ENCODE results near the gene ATP2C2. TPM values are rescaled to one million over a fixed set of nuclear protein-coding genes. Genes with fewer than 3 reads are reported as not detected.

The ATP2C2 gene, protein sequence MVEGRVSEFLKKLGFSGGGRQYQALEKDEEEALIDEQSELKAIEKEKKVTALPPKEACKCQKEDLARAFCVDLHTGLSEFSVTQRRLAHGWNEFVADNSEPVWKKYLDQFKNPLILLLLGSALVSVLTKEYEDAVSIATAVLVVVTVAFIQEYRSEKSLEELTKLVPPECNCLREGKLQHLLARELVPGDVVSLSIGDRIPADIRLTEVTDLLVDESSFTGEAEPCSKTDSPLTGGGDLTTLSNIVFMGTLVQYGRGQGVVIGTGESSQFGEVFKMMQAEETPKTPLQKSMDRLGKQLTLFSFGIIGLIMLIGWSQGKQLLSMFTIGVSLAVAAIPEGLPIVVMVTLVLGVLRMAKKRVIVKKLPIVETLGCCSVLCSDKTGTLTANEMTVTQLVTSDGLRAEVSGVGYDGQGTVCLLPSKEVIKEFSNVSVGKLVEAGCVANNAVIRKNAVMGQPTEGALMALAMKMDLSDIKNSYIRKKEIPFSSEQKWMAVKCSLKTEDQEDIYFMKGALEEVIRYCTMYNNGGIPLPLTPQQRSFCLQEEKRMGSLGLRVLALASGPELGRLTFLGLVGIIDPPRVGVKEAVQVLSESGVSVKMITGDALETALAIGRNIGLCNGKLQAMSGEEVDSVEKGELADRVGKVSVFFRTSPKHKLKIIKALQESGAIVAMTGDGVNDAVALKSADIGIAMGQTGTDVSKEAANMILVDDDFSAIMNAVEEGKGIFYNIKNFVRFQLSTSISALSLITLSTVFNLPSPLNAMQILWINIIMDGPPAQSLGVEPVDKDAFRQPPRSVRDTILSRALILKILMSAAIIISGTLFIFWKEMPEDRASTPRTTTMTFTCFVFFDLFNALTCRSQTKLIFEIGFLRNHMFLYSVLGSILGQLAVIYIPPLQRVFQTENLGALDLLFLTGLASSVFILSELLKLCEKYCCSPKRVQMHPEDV
- total RNA-seq: not detected

DNA sequence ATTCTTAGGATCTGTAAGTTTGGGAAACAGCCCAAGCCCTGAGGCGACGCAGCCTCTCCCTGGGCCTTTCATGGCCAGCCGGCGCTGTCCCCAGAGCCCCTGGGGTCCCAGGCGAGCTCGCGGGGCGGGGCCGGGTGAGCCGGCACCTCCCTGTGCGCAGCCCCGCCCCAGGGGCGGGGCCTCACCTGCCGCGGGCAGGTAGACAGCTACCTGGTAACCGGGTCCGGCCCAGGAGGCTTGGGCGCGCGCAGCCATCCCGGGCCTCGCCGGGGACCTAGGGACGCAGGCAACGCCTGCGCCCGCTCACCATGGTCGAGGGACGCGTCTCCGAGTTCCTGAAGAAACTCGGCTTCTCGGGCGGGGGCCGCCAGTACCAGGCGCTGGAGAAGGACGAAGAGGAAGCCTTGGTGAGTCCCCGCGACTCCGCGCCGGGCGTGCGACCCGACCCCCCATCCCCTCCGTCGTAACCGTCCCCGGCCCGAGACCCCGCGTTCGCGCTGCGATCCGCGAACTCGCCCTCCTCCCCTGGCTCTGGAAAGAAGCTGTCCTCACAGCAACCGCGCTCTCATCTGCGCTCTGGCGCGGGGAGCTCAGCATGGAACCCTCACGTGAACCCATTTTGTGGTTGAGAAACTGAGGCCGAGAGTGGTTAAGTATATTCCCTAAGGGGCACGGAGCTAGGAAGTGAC lies at the start of gene ATP2C2:
Gene ATP2C2 (plus strand): TSS at position 231 of the 689 bp plus-strand sequence. CDS start 78 bp downstream, at position 309.
- peaks cover 45% of the 10 kb centered on the region for H3K27me3 Mint-ChIP-seq
- no peaks in the 10 kb centered on the region for H3K36me3 Mint-ChIP-seq (ENCODE audit: low read depth)
- ATAC-seq (replicated peaks): no peak
- no peaks in the 10 kb centered on the region for H3K4me1 Mint-ChIP-seq
- no peaks in the 10 kb centered on the region for H3K9me3 Mint-ChIP-seq
- no peak within 1 kb of the TSS for H3K4me3 Mint-ChIP-seq
- H3K27ac Mint-ChIP-seq: no peak within 1 kb of the TSS

DNA sequence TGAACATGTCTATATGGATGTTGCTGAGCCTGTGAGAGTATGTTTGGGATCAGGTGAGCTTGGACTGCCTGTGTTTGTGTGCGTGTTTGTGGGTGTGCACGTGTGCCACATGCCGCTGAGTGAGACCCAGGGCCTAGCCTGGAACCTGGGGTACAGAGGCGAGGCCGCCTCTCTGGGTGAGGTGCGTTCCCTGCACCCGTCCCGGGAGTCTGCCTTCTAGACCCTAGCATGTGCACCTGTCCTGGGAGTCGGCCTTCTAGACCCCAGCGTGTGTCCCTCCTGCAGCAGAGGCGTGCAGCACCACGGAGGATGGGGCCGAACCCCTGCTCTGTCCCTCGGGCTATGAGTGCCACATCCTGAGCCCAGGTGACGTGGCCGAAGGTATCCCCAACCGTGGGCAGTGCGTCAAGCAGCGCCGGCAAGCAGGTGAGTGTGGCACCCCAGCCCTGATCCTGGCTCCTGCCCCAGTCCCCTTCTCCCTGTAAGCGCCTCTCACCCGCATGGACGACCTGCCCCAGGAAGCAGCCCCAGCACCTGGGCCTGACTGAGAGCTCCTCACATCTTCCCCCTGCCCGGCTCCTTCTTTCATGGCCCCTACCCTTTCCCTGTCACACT lies 49.1 kb upstream of the ATP2C2 start:
- no peak for ATAC-seq (replicated peaks)
- H3K9me3 Mint-ChIP-seq: no peaks in the 10 kb centered on the region
- peaks cover 12% of the 10 kb centered on the region for H3K27me3 Mint-ChIP-seq
- H3K36me3 Mint-ChIP-seq (ENCODE audit: low read depth): no peaks in the 10 kb centered on the region
- H3K4me1 Mint-ChIP-seq: no peaks in the 10 kb centered on the region
- H3K4me3 Mint-ChIP-seq: no peak overlapping the region
- H3K27ac Mint-ChIP-seq: no peak overlapping the region

DNA sequence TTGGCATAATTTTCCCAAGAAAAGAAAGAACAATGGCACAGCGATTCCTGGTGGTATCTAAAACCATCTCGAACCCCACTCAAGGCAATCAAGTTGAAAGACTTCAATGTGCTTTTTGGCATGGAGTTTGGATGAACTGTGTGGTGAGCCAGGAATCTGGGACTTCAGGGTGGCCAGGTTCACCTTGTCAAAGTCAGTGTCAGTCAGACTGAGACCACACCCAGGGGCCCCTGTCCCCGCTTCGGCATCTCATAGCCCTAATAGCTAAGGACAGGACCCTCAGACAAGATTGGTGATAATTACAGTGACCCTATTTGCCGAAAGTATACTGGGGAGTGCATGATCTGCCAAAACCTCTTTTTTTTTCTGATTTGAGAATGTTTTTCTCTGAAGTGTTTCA lies 47.8 kb upstream of the ATP2C2 start:
- Mint-ChIP-seq H3K27ac (no peak overlapping the region), H3K36me3 (ENCODE audit: low read depth) (no peaks in the 10 kb centered on the region), H3K4me1 (no peaks in the 10 kb centered on the region), H3K9me3 (no peaks in the 10 kb centered on the region), H3K27me3 (peaks cover 6% of the 10 kb centered on the region), H3K4me3 (no peak overlapping the region)
- no peak for ATAC-seq (replicated peaks)

DNA sequence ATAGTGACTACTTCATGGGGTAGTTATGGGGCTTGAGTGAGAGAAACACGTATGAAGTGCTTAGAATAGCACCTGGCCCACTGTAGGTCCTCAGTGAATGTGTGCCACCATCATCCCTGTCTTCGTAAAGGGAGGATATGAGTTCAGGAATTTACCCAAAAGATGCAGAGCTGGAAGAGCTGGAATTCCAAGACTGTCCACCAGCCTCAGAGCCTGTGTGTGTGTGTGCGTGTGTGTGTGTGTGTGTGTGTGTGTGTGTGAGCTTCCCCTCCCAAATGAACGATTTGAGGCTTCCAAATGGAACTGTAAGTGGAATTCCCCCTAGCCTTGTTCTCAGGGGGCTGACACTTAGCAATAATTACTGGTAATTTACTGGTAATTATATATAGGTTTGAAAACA lies 46.4 kb upstream of the ATP2C2 start:
- Mint-ChIP-seq H3K36me3 (ENCODE audit: low read depth) (no peaks in the 10 kb centered on the region), H3K27ac (no peak overlapping the region), H3K27me3 (peaks cover 3% of the 10 kb centered on the region), H3K4me1 (no peaks in the 10 kb centered on the region), H3K9me3 (no peaks in the 10 kb centered on the region), H3K4me3 (no peak overlapping the region)
- no peak for ATAC-seq (replicated peaks)

DNA sequence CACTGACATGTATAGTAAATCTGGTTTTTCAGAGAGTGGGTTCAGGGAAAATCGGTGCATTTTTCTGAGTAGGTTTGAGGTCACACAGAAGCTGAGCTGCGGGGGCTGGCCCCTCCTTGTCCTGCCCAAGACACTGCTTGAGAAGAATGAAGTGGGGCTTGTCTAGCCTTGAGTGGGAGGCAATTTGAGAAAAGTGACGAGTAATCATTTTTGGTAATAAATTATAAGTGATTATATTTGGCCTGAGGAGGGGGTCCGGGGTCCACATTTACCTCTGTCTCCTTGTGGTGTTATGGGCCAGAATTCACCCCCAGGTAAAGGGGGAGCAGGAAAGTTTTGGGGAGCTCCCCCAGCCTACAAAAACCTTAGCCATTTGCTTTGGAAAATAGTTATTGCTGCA lies 45.6 kb upstream of the ATP2C2 start:
- H3K27me3 Mint-ChIP-seq: peaks cover 3% of the 10 kb centered on the region
- H3K27ac Mint-ChIP-seq: no peak overlapping the region
- ATAC-seq (replicated peaks): no peak
- H3K9me3 Mint-ChIP-seq: no peaks in the 10 kb centered on the region
- no peaks in the 10 kb centered on the region for H3K36me3 Mint-ChIP-seq (ENCODE audit: low read depth)
- no peak overlapping the region for H3K4me3 Mint-ChIP-seq
- H3K4me1 Mint-ChIP-seq: no peaks in the 10 kb centered on the region

DNA sequence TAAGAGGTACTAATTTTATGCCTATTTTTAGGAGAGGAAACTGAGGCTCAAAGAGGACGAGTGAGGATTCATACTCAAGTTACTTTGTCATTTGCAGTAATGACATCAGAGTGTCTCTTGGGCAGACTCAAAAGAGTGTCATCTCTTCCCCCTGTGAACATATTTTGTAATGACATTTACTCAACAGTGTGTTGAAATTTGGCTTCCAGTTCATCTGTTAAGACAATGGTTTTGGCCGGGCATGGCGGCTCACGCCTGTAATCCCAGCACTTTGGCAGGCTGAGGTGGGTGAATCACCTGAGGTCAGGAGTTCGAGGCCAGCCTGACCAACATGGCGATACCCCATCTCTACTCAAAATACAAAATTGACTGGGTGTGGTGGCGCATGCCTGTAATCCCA lies 44.7 kb upstream of the ATP2C2 start:
- H3K27me3 Mint-ChIP-seq: peaks cover 3% of the 10 kb centered on the region
- H3K36me3 Mint-ChIP-seq (ENCODE audit: low read depth): no peaks in the 10 kb centered on the region
- no peak for ATAC-seq (replicated peaks)
- no peaks in the 10 kb centered on the region for H3K9me3 Mint-ChIP-seq
- no peak overlapping the region for H3K4me3 Mint-ChIP-seq
- H3K27ac Mint-ChIP-seq: no peak overlapping the region
- H3K4me1 Mint-ChIP-seq: no peaks in the 10 kb centered on the region

DNA sequence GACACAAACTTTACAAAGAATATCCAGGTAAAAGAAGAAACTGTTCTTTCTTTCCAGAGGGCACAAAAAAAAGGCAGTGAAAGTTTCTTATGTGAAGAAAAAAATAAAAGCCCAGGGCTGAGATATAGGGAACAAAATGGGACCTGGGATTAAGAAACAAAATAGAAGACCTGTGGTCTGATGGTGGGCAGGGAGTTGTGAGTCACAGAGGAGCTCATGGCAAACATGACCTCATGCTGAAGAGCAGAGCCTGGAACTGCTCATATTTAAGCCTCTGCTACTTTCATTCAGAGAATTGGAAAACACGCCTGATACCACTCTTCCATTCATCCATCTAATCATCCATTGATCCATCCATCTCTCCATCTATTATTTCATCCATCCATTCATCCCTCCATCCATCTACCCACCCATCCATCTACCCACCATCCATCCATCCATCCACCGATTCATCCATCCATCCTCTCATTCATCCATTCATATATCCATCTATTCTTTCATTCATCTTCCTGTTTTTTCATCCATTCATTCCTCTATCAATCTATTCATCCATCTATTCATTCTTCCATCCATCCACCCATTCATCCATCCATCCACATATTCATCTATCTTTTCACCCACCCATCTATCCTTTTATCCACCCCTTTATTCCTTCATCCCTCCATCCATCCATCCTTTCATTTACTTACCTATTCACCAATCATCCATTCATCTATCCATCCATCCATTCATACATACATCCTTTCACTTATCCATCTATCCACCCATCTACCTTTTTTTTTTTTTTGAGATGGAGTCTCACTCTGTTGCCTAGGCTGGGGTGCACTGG lies 43.7 kb upstream of the ATP2C2 start:
- no peak overlapping the region for H3K27ac Mint-ChIP-seq
- no peaks in the 10 kb centered on the region for H3K9me3 Mint-ChIP-seq
- no peaks in the 10 kb centered on the region for H3K36me3 Mint-ChIP-seq (ENCODE audit: low read depth)
- no peak overlapping the region for H3K4me3 Mint-ChIP-seq
- peaks cover 3% of the 10 kb centered on the region for H3K27me3 Mint-ChIP-seq
- H3K4me1 Mint-ChIP-seq: no peaks in the 10 kb centered on the region
- ATAC-seq (replicated peaks): peak; percentile 64

DNA sequence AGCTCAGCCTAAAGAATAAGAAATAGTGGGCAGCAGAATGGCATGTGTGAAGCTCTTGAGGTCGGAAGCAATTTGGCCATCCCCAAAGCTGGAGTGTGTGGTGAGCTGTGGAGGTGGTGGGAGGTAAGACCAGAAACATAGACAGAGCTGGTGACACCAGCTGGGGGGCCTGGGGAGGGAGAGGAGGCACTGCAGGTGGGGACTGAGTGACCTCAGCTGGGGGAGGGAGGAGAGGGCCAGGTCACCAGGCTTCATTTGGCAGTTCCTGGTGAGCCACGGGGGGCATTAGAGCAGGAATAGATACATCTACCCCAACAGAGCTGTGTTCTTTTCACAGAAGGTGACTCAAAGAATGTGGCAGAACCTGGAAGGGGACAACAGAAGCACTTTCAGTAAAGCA lies 41.8 kb upstream of the ATP2C2 start:
- ATAC-seq (replicated peaks): no peak
- H3K4me3 Mint-ChIP-seq: no peak overlapping the region
- H3K9me3 Mint-ChIP-seq: no peaks in the 10 kb centered on the region
- no peaks in the 10 kb centered on the region for H3K4me1 Mint-ChIP-seq
- H3K27me3 Mint-ChIP-seq: peaks cover 3% of the 10 kb centered on the region
- no peaks in the 10 kb centered on the region for H3K36me3 Mint-ChIP-seq (ENCODE audit: low read depth)
- no peak overlapping the region for H3K27ac Mint-ChIP-seq

DNA sequence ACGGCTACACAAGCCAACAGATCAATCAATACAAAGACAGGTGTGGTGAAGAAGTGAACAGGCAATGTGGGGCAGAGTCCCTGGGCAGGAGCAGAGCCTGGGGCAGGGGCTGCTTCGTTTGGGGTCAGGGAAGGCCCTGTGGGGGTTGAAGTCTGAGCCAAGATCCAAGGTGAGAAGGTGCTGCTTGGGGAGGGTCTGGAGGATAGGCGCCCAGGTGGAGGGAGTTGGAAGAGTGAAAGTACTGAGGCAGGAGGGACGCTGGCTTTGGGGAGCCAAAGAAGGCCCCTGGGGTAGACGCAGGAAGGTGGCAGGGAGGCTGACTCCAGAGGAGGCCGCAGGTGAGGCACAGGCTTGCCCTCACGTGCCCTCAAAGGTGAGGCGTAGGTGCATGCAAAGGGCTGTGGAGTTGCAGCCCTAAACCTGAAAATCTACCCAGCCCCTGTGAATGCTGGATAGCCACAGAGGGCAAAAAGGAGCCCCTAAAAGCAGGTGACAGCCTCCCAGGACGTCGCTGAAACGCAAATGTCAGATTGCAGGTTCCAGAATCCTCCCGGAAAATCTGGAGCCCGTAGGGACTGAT lies 40.3 kb upstream of the ATP2C2 start:
- no peaks in the 10 kb centered on the region for H3K4me1 Mint-ChIP-seq
- ATAC-seq (replicated peaks): no peak
- no peaks in the 10 kb centered on the region for H3K36me3 Mint-ChIP-seq (ENCODE audit: low read depth)
- no peaks in the 10 kb centered on the region for H3K9me3 Mint-ChIP-seq
- no peak overlapping the region for H3K27ac Mint-ChIP-seq
- no peaks in the 10 kb centered on the region for H3K27me3 Mint-ChIP-seq
- no peak overlapping the region for H3K4me3 Mint-ChIP-seq

DNA sequence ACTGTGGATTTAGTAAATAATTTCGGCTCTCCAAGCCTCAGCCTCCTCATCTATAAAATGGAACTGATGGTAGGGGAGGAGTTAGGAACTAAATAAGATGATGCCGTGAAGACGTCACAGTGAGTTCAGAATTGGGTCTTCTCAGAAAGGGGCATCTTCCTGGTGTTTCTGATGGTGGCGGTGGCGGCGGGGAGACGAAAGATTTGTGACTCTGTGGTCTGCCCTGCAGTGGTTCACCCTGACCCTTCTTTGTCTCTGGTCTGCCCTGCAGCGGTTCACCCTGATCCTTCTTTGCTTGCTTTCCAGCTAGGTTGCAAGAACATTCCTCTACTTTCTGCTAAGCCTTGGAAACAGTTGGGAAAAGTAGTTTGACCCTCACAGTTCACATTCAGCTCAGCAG lies 39.3 kb upstream of the ATP2C2 start:
- Mint-ChIP-seq H3K4me1 (no peaks in the 10 kb centered on the region), H3K9me3 (no peaks in the 10 kb centered on the region), H3K27me3 (no peaks in the 10 kb centered on the region), H3K4me3 (no peak overlapping the region), H3K36me3 (ENCODE audit: low read depth) (no peaks in the 10 kb centered on the region), H3K27ac (no peak overlapping the region)
- no peak for ATAC-seq (replicated peaks)

DNA sequence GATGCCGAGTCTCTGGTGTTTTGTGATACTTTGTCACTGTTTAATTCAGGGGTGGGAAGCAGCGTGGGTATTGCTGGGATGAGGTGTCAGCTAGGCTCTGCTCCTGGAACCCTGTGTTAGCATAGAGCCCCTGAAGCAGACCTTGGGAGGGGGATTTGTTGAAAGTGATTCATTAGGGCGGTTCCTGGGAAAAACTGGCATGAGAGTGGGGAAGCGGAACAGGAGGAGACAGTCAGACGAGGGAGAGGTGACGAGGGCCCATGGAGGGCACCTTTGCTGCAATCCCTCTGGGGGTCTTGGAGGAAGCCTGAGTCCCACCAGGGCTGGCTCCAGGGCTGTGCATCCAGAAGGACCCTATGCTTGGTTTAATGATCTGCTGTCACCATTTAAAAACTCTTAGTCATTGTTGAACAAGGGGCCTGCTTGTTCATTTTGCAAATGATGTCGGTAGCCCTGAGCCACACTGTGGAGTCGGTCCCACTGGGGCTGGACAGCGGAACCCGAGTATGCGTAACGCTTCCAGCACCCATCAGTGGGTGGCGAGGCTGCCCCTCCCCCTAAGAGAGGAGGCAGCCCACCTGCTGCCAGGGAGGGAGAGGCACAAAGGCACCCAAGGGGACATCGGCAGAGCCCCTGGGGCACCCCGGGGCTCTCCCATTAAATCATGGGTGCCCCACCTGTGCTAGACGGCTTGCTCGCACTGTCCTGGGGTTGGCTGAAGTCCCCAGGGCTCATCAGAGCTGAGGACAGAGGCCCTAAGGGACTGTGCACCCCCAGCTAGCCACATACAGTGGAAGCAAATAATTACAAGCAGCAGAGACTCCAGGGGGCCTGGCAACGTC lies 38.3 kb upstream of the ATP2C2 start:
- ATAC-seq (replicated peaks): no peak
- no peaks in the 10 kb centered on the region for H3K9me3 Mint-ChIP-seq
- no peaks in the 10 kb centered on the region for H3K4me1 Mint-ChIP-seq
- H3K4me3 Mint-ChIP-seq: no peak overlapping the region
- no peak overlapping the region for H3K27ac Mint-ChIP-seq
- H3K27me3 Mint-ChIP-seq: no peaks in the 10 kb centered on the region
- H3K36me3 Mint-ChIP-seq (ENCODE audit: low read depth): no peaks in the 10 kb centered on the region

DNA sequence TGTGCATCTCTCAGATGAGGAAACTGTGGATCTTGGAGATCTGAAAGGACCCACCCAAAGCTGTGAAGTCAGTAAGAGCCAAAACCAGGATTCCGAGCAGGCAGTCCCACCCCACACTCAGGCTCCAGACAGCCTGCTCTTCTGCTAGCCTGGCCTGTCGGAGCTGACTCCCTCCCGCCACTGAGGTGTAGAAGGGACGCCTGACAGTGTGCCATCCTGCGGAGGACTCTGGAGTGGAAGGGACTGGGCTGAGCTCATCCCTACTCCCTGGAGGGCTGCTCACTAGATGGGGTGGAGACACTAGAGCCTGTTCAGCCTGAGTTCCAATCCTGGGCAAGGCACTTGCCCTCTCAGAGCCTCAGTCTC lies 37.7 kb upstream of the ATP2C2 start:
- no peak overlapping the region for H3K27ac Mint-ChIP-seq
- H3K4me3 Mint-ChIP-seq: no peak overlapping the region
- H3K36me3 Mint-ChIP-seq (ENCODE audit: low read depth): no peaks in the 10 kb centered on the region
- peaks cover 5% of the 10 kb centered on the region for H3K27me3 Mint-ChIP-seq
- H3K9me3 Mint-ChIP-seq: peaks cover 5% of the 10 kb centered on the region
- H3K4me1 Mint-ChIP-seq: no peaks in the 10 kb centered on the region
- no peak for ATAC-seq (replicated peaks)

Data from activated T-helper 17 cell treated with anti-CD3 and anti-CD28 coated beads, Interleukin-2, amount 50 U/mL, for 72 hours (primary cell).